HT-29 (cell line): Measurements from ENCODE around the gene CA10. TPM values are rescaled to one million over a fixed set of nuclear protein-coding genes. Genes with fewer than 3 reads are reported as not detected.

Experiments
- DNase-seq: peaks from one replicate; pipeline ENCODE4 v3.0.0-alpha.2; 2015; ENCODE audit warnings: low spot score
- total RNA-seq: library from RNA; depleted of rRNA; stranded (reverse); fragments of >200 nt; shearing (Covaris generic); gene quantifications from 2 replicates; pipeline ENCODE4 v1.2.3, GENCODE V29; 2014

CA10 gene
- total RNA-seq, 1 experiment from 2014 or later = not detected

- no peak for DNase-seq
These were observed 473.1 kb downstream of the CA10 start for GRCh38 chr17:51685287-51685909.

GRCh38 chr17:51684214-51684613 lies 474.3 kb downstream of the CA10 start:
- DNase-seq = no peak

- DNase-seq = no peak
These were observed 475.2 kb downstream of the CA10 start for GRCh38 chr17:51683291-51683690.

- DNase-seq = no peak
These were observed 476.4 kb downstream of the CA10 start for GRCh38 chr17:51682115-51682514.

- no peak for DNase-seq
These were observed 480.6 kb downstream of the CA10 start for GRCh38 chr17:51677875-51678274.

GRCh38 chr17:51676691-51677487 lies 481.6 kb downstream of the CA10 start:
- DNase-seq = no peak

GRCh38 chr17:51674579-51675255 lies 483.8 kb downstream of the CA10 start:
- DNase-seq = no peak

GRCh38 chr17:51673070-51673469 lies 485.4 kb downstream of the CA10 start:
- no peak for DNase-seq

- no peak for DNase-seq
These were observed 486.4 kb downstream of the CA10 start for GRCh38 chr17:51672065-51672464.

- no peak for DNase-seq
These were observed 487.6 kb downstream of the CA10 start for GRCh38 chr17:51670899-51671298.

- DNase-seq = no peak
These were observed 489.6 kb downstream of the CA10 start for GRCh38 chr17:51668963-51669246.

- no peak for DNase-seq
These were observed 490.2 kb downstream of the CA10 start for GRCh38 chr17:51668155-51668962.

GRCh38 chr17:51667706-51668083 lies 490.8 kb downstream of the CA10 start:
- DNase-seq = no peak

- DNase-seq = no peak
These were observed 491.4 kb downstream of the CA10 start for GRCh38 chr17:51666971-51667705.

GRCh38 chr17:51662204-51663056 lies 496.1 kb downstream of the CA10 start:
- DNase-seq = no peak

GRCh38 chr17:51661403-51661802 lies 497.1 kb downstream of the CA10 start:
- DNase-seq = no peak

GRCh38 chr17:51660266-51660665 lies 498.2 kb downstream of the CA10 start:
- no peak for DNase-seq

- no peak for DNase-seq
These were observed 501.3 kb downstream of the CA10 start for GRCh38 chr17:51657224-51657623.

- no peak for DNase-seq
These were observed 504.6 kb downstream of the CA10 start for GRCh38 chr17:51653878-51654277.

GRCh38 chr17:51652529-51652928 lies 506.0 kb downstream of the CA10 start:
- DNase-seq = no peak
